ENCODE results near the gene IL36RN.

IL36RN gene

DNA sequence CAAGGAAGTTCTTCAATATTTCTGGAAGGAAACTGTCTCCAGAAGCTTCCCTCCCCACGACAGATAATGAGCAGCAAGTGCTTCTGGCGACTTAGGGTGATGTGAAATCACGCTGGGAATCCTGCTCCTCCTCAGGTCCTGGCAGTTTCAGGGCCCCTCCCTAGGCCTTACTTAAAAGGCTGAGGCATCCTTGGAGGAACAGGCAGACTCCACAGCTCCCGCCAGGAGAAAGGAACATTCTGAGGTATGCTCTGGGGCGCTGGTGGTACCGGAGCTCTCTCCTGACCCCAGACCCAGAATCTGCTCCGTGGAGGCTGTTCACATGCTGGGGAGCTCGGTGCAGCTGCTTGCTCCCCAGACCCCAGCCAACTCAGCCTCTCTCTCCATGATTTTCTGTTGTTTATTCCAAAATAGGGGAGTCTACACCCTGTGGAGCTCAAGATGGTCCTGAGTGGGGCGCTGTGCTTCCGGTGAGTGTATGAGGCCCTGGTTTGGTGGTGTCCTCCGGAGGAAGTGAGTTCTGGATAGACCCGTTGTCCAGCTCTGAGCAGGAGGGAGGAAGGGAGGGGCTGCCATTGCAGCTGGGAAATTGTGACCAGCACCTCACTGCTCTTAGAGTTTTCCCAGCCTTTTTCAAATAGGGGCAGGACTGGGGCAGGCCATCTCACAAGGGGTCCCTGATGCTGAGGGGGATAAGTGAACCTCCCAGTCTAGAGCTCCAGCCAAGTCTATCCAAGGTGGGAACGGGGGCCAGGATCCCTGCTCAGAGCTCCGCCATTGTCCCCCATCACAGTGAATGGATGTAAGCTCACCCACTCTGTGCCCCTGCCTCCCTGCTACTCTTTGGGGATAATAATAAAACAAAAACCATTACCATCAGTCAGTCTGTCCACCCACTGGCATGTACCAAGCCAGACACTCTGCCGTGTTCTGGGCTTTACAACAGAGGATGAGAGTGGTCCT is at the start of gene IL36RN:
Gene IL36RN, plus strand, starts transcription at position 201 of the 963 bp plus-strand sequence. Its CDS starts 241 bp downstream, at position 442.
- DNase-seq, result no peak

DNA sequence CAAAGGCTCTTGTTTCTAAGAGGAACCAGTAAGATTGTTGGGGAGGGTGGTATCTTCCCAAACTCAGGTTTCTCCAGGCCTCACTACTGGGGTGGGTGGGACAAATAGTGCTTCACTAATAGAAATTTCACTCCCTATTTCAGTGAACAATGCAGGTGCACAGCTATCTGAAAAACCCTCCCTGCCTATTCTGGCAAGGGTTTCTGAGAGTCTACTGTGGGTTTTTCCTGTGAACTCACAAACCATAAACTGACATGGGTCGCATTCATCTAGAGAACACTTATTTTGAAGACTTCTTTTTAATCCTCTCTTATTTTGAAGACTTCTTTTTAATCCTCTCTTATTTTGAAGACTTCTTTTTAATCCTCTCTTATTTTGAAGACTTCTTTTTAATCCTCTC is 49.4 kb upstream of the IL36RN start:
- no peak for DNase-seq

DNA sequence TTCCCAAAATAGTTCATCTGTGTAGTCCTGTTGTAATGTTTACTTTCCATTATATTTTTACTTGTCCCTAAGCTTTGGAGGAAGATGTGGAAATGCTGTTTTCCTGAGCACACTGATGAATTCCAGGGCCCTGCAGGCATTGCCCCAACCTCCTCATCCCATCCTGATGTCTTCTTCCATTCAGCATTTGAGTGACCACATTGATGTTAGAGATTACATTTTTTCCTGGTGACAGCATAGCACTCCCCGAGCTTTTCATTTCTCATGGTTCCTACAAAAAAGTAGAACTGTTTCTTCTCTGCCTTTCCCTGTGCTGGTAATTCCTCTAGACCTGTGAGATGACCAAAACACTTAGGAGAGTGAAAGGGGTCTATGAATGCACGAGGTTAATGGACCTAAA is 48.9 kb upstream of the IL36RN start:
- no peak for DNase-seq

DNA sequence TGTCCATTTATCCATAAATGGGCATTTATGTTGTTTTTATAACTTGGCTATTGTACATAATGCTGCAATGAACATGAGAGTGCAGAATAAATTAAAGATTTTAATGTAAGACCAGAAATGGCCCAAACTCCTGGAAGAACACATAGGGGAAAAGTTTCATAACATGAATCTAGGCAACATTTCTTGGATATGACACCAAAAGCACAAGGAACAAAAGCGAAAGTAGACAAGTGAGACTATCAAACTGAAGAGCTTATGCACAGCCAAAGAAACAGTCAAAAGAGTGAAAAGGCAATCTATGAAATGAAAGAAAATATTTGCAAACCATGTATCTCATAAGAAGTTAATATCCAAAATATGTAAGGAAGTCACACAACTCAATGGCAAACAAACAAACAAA is 47.9 kb upstream of the IL36RN start:
- DNase-seq, result no peak

DNA sequence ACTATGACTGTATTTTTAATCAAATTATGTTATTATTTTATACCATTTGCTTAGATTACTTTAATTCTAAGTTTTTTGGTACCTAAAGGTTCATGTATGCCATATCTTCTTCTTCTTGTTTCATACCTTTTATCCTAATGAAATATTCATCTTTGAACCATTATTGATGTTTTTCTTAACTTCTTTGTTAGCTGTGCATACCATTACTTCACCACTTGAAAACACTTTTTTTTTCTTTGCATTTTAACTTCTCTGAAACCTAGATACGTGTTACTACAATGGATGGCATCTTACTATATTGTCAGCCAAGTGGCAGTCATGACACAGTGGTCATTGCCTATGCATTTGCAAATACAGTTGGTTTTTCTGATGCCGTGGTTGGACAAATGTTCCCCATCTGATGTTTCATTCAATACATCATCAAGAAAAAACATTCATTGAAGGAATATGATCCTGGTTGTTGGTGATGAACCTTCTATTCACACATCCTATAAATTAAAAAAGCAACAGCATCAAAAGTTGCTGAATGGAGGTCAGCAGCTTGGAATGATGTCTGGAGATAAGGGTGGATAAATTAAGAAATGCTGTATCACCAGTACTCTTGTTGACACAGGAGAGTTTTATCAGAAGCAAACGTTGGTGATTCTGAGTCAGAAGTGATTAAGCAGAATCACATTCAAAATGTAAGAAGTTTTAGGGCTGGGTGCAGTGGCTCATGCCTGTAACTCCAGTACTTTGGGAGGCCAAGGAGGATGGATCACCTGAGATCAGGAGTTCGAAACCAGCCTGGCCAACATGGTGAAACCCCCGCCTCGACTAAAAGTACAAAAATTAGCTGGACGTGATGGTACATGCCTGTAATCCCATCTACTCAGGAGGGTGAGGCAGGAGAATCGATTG is 46.3 kb upstream of the IL36RN start:
- DNase-seq, result no peak

DNA sequence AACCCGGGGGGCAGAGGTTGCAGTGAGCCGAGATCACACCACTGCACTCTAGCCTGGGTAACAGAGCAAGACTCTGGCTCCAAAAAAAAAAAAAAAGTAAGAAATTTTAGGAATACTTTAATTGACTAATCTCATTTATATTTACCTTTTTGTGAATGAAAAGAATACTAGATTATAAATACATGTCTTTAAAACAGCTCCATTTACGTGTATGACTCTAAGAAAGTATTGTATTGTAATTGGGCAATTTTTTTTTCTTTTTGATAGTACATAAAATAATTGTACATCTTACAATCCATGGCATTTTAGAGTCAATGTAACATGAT is 45.7 kb upstream of the IL36RN start:
- no peak for DNase-seq

DNA sequence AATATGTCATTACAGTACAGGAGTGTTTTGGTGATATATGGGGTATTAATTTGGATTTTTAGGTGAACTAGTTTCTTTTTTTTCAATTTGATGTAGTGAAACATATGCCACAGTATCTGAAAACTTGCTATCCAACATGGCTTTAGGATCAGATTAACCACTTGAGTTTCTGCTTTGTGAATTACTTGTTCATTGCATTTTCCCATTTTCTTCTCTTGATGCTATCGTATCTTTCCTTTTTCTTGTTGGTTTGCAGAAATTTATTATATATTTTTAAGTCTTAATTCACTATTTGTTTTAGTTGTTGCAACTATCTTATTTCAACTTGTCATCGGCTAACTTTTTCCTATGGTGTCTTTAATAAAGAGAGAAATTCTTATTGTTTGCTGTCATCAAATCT is 44.9 kb upstream of the IL36RN start:
- DNase-seq, result no peak

DNA sequence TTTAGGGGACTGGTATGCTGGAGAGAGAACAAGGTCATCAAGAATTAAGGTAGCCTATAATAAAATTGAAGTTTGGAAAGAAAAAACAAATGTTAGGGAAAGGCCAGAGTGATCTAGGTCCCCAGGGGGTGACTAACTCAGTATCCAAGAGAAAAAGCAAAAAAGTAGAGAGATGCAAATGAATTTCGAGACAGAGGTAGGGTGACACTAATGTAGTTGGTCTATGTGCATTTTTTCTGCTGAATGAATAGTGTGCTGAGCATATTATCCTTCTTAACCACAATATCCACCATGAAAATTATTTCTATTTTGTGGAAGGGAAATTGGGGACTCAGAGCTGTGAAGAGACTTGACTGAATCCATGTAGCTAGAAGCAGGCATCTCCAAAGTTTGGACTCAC is 44.0 kb upstream of the IL36RN start:
- no peak for DNase-seq

DNA sequence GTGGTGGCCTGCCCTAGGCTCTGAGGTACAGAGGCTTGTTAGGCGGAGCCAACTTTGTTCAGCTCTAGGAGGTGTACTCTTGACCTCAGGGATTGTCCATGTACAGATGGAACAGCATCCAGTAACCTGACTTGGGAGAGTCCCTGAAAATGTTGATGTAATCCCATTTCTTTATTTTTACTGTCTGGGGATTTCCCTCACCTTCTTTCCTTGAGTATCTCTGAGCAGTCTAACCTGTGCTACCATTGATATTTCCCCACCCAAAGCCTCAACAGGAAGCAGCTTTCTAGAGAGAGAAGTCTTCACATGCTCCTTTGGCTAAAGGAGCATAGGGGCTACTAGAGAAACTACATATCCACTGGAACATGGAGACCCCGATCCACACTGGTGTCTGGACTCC is 43.3 kb upstream of the IL36RN start:
- no peak for DNase-seq

DNA sequence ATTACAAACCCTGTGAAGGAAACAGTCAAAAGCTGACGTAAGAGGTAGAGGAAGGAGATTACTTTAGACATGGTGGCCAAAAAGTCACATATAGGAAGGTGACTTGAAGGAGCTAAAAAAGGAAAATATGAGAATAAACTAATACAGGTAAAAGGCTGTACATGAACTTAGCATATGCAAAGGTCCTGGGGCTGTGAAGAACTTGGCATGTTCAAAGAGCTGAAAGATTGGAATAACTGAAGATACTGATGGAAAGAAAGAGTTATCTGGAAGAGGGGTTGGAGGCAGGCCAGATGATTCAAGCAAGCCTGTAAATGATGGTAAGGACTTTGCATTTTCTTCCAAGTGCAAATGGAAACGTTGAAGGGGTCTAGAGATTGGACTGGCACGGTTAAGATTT is 40.5 kb upstream of the IL36RN start:
- no peak for DNase-seq

DNA sequence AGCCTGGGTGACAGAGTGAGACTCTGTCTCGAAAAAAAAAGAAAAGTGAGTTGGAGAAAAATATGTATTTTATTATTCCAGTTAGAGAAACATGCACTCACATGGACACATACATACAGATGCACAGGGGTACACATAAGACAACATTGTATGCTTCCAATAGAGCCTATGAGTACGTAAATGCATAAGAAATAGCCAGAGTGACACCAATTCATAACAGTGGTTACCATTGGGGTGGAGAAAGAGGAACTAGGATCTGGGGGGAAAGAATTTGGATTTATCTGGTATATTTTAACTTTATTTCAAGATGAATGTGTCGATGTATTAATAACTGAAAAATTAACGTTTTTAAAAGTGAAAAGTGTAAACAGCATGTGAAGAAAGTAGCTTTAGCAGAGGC is 37.7 kb upstream of the IL36RN start:
- no peak for DNase-seq

DNA sequence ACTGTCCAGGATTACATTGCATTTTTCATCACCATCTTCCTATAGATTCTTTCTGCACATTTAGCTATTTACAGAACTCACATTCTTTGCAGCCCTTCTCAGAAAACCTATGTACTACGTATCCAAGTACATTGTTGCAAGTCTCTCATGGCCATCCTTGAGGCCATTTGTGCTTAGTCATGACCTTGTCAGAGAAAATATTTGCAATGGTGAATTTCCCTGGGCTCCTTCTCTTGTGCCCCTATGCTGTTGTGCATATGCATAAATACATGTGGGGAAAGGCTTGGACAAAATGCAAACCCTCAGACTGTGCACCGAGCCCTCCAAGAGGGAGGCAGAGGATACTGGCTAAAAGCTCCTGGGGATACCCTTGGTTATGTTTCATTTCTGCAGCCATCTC is 34.2 kb upstream of the IL36RN start:
- DNase-seq, result no peak

DNA sequence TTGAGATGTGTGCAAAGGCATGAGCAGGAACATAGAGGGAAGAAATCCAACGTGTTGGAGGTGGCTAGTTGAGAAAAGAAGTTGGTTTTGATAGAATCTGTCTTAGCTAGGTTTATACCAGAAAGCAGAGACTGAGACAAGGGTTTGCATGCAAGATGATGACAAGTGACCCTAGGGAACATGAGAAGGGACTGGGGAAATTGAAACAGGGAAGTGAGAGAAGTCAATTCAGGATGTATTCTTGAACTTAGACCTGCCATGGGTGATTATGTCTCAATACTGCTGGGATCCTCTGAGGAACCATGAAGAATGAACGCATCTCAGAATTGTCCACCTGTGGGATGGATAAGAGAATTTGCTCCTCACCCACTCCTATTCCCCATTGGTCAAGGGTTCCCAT is 33.3 kb upstream of the IL36RN start:
- DNase-seq, result no peak

DNA sequence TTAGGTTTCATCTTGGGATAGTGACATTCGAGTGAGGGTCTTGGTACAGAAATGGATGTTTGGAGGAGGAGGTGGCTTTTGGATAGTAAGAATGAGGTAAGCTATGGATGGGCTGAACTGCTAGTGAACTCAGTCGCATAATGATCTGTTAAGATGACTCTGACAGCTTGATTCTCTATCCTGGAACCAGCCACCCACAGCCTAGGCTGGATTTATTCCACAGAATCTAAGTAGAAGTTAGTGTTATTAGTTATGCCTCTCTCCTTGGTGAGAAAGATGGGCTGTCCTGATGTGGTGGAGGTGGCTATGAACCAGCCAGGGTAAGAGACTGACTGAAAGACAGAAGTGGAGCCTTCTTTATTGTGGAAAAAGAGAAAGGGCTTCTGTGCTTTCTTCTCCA is 31.3 kb upstream of the IL36RN start:
- no peak for DNase-seq

DNA sequence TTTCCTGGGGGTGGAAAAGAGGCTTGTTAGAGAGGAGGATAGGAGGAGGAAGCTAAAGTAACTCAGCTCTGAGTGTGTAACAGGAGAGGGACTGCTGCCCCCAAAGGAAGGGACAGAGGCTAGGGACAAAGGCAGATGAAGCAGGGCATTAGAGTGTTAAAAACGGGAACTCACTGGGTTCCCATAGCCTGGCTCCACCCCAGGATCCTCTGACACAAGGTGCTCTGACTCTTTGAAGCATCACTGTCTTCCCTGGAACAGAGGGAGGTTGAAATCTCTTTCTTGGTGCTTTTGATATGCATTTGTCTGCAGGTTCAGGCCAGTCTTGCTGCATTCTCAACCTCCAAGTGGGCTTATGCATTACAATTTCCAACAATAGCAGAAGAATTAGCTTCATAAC is 30.9 kb upstream of the IL36RN start:
- DNase-seq, result no peak

DNA sequence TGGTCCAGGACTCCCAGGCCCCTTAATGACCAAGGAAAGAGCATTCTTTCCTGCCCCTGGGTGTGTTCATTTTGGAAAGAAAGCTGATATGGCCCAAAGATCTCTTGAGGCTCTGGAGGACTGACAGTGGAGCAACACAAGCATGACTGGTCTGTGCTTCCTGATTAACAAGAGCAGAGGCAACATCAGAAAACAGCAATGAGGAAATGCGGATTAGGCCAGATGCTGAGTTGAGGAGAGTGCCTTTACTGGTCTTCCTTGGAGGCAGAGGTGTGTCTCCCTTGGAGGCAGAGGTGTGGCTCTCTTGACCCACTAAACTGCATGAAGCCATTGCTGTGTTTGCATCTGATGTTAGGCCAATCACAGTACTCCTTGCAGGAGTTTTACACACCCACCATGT is 26.3 kb upstream of the IL36RN start:
- DNase-seq, result no peak

DNA sequence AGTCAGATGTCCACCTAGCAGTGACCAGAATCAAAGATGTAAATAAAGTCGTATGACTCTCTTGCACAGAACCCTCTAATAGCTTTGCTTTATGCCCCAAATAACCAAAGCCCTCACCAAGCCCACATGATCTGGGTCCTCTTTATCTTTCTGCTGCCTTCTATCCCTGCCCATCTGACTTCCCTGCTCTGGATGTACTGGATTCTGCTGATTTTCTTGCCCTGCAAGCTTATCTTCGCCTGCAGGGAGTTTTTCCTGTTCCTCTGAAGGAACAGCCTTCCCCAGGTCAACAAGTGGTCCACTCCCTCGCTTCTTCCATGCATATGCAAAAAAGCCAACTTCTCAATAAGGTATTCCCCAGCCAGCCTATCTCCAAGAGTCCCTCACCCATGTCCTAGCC is 25.0 kb upstream of the IL36RN start:
- no peak for DNase-seq

DNA sequence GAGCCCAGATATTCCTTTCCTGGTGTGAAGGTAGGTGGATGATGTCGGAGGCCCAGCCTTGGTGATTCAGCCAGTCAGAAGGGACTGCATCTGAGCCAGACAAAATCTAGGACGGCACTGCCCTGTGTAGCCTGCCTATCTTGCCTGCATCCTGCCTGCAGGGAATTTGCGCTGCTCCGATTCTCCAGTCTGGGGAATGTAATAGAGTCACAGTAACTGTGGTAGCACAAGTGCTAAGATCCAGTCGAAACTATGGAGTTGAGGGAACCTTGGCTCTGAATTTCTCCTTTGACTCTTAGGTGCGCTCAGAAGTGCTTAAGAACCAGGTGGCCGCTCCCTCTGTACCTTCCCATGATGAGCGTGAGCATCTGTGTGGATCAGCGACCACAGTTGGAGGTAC is 22.2 kb upstream of the IL36RN start:
- no peak for DNase-seq

DNA sequence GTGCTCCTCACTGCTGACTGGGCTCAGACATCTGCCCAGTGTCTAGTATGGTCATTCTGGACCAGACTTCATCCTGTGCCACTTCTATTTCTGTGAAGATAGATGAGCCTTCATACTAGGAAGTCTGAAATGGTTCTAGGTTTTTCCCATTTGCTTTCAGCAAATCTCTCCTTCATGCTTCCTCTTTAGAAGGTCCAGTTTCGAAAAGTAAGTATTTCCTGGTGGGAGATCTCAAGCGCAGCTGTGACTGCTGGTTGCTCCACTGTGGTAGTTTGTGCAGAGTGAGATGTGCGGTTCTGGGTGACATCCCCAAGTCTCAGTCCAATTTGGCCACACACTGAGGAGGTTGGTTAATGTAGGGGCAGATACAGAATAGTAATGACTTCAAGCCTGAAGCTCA is 20.7 kb upstream of the IL36RN start:
- no peak for DNase-seq

DNA sequence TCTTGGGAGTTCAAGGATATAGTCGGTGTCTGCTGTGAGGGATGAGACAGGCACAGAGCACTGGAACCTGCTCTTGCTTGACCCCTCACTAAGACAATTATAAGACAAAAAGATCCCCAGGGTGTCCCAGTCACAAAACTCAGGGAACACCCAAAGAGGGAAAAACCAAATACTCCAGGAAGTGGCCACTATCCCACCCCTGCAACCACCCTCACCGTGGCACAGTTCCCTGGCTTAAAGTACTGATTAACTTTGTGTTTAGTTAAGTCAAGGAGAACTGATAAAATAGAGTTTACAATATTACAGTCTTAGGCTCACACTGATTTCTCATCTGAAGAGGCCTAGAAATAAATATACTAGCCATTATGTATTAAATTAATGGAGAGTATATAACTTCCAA is 19.8 kb upstream of the IL36RN start:
- no peak for DNase-seq

DNA sequence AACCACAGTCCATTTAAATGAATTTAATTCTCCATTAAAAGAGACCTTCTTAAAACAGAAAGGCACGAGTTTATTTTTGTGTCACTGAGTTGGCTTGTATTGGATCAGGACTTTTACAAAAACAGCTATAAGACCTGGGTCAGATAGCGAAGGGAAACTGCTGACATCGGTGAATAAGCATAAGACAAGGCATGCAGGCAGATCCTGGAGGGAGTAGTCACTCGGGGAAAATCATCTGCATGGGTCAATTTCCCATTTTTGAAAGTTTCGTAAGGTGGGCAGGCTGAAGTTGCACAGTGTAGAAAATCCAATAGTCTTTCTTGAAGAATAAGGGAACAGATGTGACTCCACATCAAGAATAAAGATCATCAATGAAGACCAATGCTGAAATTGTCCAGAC is 19.3 kb upstream of the IL36RN start:
- no peak for DNase-seq

DNA sequence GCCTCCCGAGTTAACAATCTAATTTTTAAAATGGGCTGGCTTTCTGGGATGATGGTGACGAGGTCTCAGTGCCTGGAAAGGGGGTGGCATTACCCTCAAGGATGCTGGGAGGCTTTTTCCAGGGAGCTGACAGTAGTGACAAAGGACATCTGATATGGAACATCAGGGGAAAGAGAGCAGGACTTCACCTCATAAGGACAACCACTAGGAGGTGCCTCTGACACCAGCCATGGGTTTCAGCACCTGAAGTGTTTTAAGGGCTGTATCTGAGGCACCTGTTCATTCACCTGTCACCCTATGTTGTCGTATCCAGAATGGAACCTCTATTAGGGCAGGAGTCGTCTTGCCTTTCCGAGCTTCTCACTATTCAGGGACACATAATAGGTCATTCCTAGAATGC is 17.1 kb upstream of the IL36RN start:
- DNase-seq, result no peak

DNA sequence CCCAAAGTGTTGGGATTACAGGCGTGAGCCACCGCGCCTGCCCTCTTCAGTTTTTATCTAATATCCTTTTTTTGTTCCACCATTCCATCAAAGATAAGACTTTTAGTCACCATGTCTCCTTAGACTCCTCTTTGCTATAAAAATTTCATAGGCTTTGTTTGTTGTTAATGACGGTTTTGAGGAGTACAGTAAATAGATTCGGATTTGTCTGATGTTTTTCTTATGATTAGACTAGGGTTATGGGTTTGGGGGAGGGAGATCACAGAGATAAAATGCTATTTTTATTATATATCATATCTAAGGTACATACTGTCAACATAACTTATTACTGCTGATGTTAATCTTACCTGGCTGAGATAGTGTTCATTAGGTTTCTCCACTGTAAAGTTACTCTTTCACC is 12.5 kb upstream of the IL36RN start:
- no peak for DNase-seq

All from activated CD4-positive, alpha-beta T cell treated with anti-CD3 and anti-CD28 coated beads for 48 hours (primary cell).